Esophagus squamous epithelium (tissue), 4 donors: ENCODE measurements around the gene ITGB8.

Experiments used
- POLR2A ChIP-seq, 4 donors: fragments of 450-650 bp; IDR thresholded peaks; one replicate each; pipeline ENCODE4 v1.6.1; 2017; ENCODE audit warnings: antibody characterized with exemption in 4 of 4, mild to moderate bottlenecking in 4 of 4, moderate library complexity in 3 of 4
- TF ChIP-seq, protein P1 (sequence below), 6 experiments: fragments of 450-650 bp in 4 of 6; fragments of 200-600 bp in 2 of 6; sonication (generic) in 2 of 6; IDR thresholded peaks; one replicate each; pipeline ENCODE4 v1.5.1; 2016 to 2019; ENCODE audit warnings: antibody characterized with exemption in 6 of 6, mild to moderate bottlenecking in 4 of 6, moderate library complexity in 4 of 6

DNA sequence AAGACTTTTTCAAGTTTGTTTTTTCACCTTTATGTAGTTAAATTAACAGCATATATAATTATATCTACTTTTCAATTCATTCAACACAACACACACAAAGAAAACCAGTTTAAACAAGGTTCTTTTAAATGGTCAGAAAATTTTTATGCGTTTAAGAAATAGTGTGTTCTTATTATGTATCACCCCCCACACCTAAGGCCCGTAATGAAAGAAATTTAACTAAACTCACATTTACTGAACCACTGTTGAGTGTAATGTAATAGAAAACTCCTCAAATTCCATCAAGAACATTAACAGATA lies 19.0 kb upstream of the ITGB8 start:
- TF ChIP-seq, protein P1, sequence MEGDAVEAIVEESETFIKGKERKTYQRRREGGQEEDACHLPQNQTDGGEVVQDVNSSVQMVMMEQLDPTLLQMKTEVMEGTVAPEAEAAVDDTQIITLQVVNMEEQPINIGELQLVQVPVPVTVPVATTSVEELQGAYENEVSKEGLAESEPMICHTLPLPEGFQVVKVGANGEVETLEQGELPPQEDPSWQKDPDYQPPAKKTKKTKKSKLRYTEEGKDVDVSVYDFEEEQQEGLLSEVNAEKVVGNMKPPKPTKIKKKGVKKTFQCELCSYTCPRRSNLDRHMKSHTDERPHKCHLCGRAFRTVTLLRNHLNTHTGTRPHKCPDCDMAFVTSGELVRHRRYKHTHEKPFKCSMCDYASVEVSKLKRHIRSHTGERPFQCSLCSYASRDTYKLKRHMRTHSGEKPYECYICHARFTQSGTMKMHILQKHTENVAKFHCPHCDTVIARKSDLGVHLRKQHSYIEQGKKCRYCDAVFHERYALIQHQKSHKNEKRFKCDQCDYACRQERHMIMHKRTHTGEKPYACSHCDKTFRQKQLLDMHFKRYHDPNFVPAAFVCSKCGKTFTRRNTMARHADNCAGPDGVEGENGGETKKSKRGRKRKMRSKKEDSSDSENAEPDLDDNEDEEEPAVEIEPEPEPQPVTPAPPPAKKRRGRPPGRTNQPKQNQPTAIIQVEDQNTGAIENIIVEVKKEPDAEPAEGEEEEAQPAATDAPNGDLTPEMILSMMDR (IDR thresholded peaks at IDR 0.05), result peak in 1 of 6 experiments; percentile 3
- TF ChIP-seq POLR2A (IDR thresholded peaks at IDR 0.05), result no peak
